ENCODE results near the gene ZNF222. TPM values are rescaled to one million over a fixed set of nuclear protein-coding genes. Genes with fewer than 3 reads are reported as not detected.
A peak's percentile ranks its signal among the peaks of the same experiment; 100 is the strongest.

Gene ZNF222
- total RNA-seq, 2 experiments from 2014 or later, result 3.3 to 4.3 TPM

DNA sequence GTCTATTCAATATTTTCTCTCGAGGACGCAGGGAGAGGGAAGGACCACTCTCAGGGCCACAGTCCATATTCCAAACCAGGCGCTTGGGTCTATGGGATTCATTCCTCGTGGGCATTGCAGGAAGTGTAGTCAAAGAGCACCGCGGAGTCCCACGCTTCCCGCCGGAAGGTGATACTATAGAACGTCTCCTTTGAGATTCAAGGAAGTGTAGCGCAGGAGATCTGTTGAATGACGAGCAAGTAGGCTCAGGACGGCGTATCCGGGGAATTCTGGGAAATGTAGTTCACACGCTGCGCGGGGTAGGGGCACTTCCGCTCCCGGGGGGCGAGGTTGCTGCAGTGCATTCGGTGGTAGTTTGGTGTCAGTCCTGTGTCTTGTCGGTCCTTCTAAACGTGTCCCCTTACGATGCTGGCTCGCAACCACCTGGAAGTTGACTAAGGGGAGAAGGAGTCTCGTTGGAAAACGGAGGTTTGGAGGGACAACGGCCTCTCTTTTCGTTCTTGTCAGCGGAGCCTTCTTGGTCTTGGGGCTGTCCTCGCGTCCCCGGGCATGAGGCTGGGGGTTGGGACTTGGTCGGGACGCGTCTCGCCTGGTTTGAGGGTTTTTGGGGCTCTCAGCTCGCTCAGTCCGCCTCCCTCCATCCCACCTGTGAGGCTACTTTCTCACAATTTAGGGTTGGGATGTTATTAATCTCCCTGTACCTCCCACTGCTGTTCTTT is 46.8 kb downstream of the ZNF222 start, which contains the start of gene ZNF284:
TSS of gene ZNF284 (plus strand) at position 336 of the 719 bp plus-strand sequence. CDS start 4,231 bp downstream, outside the sequence.
- Mint-ChIP-seq H3K36me3 (ENCODE audit: low read depth) (peaks cover 17% of the 10 kb centered on the region), H3K4me3 (peak within 1 kb of the TSS; percentile 81), H3K27ac (peak within 1 kb of the TSS; percentile 17), H3K4me1 (peaks cover 23% of the 10 kb centered on the region), H3K27me3 (no peaks in the 10 kb centered on the region), H3K9me3 (peaks cover 41% of the 10 kb centered on the region)
- ChIA-PET POLR2A (no interaction called here), CTCF (interaction anchor here (1.5 kb wide), 1 partner anchor 23 kb away, joined by 4 read pairs; no protein-coding TSS in a partner anchor)
- peak; percentile 77 for DNase-seq

GRCh38 chr19:44072543-44073401 is 47.6 kb downstream of the ZNF222 start:
- Mint-ChIP-seq H3K9me3 (peaks cover 36% of the 10 kb centered on the region), H3K36me3 (ENCODE audit: low read depth) (peaks cover 19% of the 10 kb centered on the region), H3K27me3 (no peaks in the 10 kb centered on the region), H3K4me1 (peaks cover 23% of the 10 kb centered on the region), H3K27ac (no peak overlapping the region), H3K4me3 (peak overlapping the region; percentile 81)
- ChIA-PET POLR2A (no interaction called here), CTCF (interaction anchor here (1.5 kb wide), 1 partner anchor 23 kb away, joined by 4 read pairs; no protein-coding TSS in a partner anchor)
- DNase-seq, result no peak

GRCh38 chr19:44076325-44076724 is 51.1 kb downstream of the ZNF222 start:
- ChIA-PET CTCF (no interaction called here), POLR2A (no interaction called here)
- Mint-ChIP-seq H3K4me1 (peaks cover 19% of the 10 kb centered on the region), H3K9me3 (peaks cover 19% of the 10 kb centered on the region), H3K36me3 (ENCODE audit: low read depth) (peaks cover 19% of the 10 kb centered on the region), H3K27me3 (no peaks in the 10 kb centered on the region), H3K4me3 (no peak overlapping the region), H3K27ac (no peak overlapping the region)
- DNase-seq, result no peak

Other genes starting within 250 kb of the ZNF222 start
- 10 to 100 TPM; 71.7 to 72.3 TPM for gene KCNN4, start 244.4 kb upstream of the ZNF222 start, total RNA-seq
- gene LYPD5, start 222.9 kb upstream of the ZNF222 start, total RNA-seq, result under 1 TPM; 0.70 to 0.71 TPM
- 1 to 10 TPM; 6.5 to 6.8 TPM for gene ZNF283, start 198.1 kb upstream of the ZNF222 start, total RNA-seq
- gene ZNF404, start 141.4 kb upstream of the ZNF222 start, total RNA-seq, result 1 to 10 TPM in 1 of 2 experiments, under 1 TPM in 1; 0.80 to 1.5 TPM
- 10 to 100 TPM; 15.1 to 16.6 TPM for gene ZNF45, start 90.1 kb upstream of the ZNF222 start, total RNA-seq
- 1 to 10 TPM; 1.5 to 1.6 TPM for gene ZNF221, start 74.2 kb upstream of the ZNF222 start, total RNA-seq
- 1 to 10 TPM; 6.7 to 7.5 TPM for gene ZNF155, start 41.2 kb upstream of the ZNF222 start, total RNA-seq
- gene ZNF230, start 22.4 kb upstream of the ZNF222 start, total RNA-seq, result 1 to 10 TPM; 3.7 to 5.8 TPM
- under 1 TPM; 0.40 to 0.50 TPM for gene ZNF223, start 26.7 kb downstream of the ZNF222 start, total RNA-seq
- 1 to 10 TPM; 1.6 to 1.8 TPM for gene ZNF284, start 46.8 kb downstream of the ZNF222 start, total RNA-seq
- gene ZNF224, start 69.0 kb downstream of the ZNF222 start, total RNA-seq, result 10 to 100 TPM; 35.4 to 37.8 TPM
- gene ZNF225, start 88.0 kb downstream of the ZNF222 start, total RNA-seq, result 1 to 10 TPM; 4.5 to 4.7 TPM
- gene ZNF234, start 116.2 kb downstream of the ZNF222 start, total RNA-seq, result 10 to 100 TPM; 10.3 to 12.6 TPM
- 10 to 100 TPM; 17.4 to 18.0 TPM for gene ZNF226, start 139.7 kb downstream of the ZNF222 start, total RNA-seq
- gene ZNF227, start 187.2 kb downstream of the ZNF222 start, total RNA-seq, result 10 to 100 TPM; 26.9 to 27.9 TPM
- gene ZNF233, start 234.5 kb downstream of the ZNF222 start, total RNA-seq, result under 1 TPM; 0.08 to 0.33 TPM

Data from activated CD4-positive, alpha-beta memory T cell treated with anti-CD3 and anti-CD28 coated beads, Interleukin-2, amount 10 ng/mL, durations not matched to agents 7 days and 5 days (primary cell).